Brain pericyte (primary cell): ENCODE results near the gene TRPC6.

Experiments
- DNase-seq: peaks from one replicate; pipeline ENCODE4 v3.0.0-alpha.2; 2012; ENCODE audit warnings: low read depth, low spot score

Gene TRPC6

GRCh38 chr11:101583251-101584128 lies at the start of gene TRPC6:
TSS of gene TRPC6 (minus strand) at chr11:101584007. CDS start at chr11:101583503, 504 bp downstream.
- peak; percentile 58 for DNase-seq

GRCh38 chr11:101620026-101620425 lies 36.2 kb upstream of the TRPC6 start:
- DNase-seq: no peak

GRCh38 chr11:101618709-101619108 lies 34.9 kb upstream of the TRPC6 start:
- no peak for DNase-seq

- no peak for DNase-seq
Observed at GRCh38 chr11:101617735-101618332, 34.0 kb upstream of the TRPC6 start.

- DNase-seq: no peak
Observed at GRCh38 chr11:101612481-101612880, 28.7 kb upstream of the TRPC6 start.

- DNase-seq: no peak
Observed at GRCh38 chr11:101600924-101601323, 17.1 kb upstream of the TRPC6 start.

- DNase-seq: no peak
Observed at GRCh38 chr11:101586965-101587364, 3.2 kb upstream of the TRPC6 start.

GRCh38 chr11:101584655-101585054 lies 848 bp upstream of the TRPC6 start:
- no peak for DNase-seq

- no peak for DNase-seq
Observed at GRCh38 chr11:101584129-101584515, 315 bp upstream of the TRPC6 start.

GRCh38 chr11:101582989-101583250 lies 887 bp downstream of the TRPC6 start:
- DNase-seq: no peak

GRCh38 chr11:101582236-101582988 lies 1.4 kb downstream of the TRPC6 start:
- DNase-seq: no peak

GRCh38 chr11:101577461-101577860 lies 6.3 kb downstream of the TRPC6 start:
- no peak for DNase-seq

- DNase-seq: no peak
Observed at GRCh38 chr11:101576456-101576855, 7.4 kb downstream of the TRPC6 start.

GRCh38 chr11:101574886-101575285 lies 8.9 kb downstream of the TRPC6 start:
- no peak for DNase-seq

GRCh38 chr11:101567071-101567470 lies 16.7 kb downstream of the TRPC6 start:
- DNase-seq: no peak

- DNase-seq: no peak
Observed at GRCh38 chr11:101566626-101567025, 17.2 kb downstream of the TRPC6 start.

- DNase-seq: no peak
Observed at GRCh38 chr11:101563166-101563565, 20.6 kb downstream of the TRPC6 start.

- peak; percentile 83 for DNase-seq
Observed at GRCh38 chr11:101555366-101555765, 28.4 kb downstream of the TRPC6 start.

- no peak for DNase-seq
Observed at GRCh38 chr11:101553891-101554292, 29.9 kb downstream of the TRPC6 start.

- DNase-seq: no peak
Observed at GRCh38 chr11:101552888-101553287, 30.9 kb downstream of the TRPC6 start.

- DNase-seq: no peak
Observed at GRCh38 chr11:101528541-101528940, 55.3 kb downstream of the TRPC6 start.

- DNase-seq: no peak
Observed at GRCh38 chr11:101523634-101524260, 60.1 kb downstream of the TRPC6 start.
